Measurements from ENCODE around the gene SLC12A2. TPM values are rescaled to one million over a fixed set of nuclear protein-coding genes. Genes with fewer than 3 reads are reported as not detected.

SLC12A2 gene
- total and polyA plus RNA-seq, 2 donors from 2014 or later, result 3.8 to 21.0 TPM

GRCh38 chr5:128097224-128097623, 13.7 kb downstream of the SLC12A2 start:
- Histone ChIP-seq H3K4me3 (ENCODE audit: low read length in 3 of 3) (no peak overlapping the region), H3K9ac (ENCODE audit: low read length in 3 of 3) (no peak overlapping the region), H3K36me3 (ENCODE audit: control insufficient read depth in 2 of 3, insufficient read depth in 3 of 3, low read length in 3 of 3) (no peaks in the 10 kb centered on the region), H3K27ac (ENCODE audit: low read depth in 2 of 2, low read length in 2 of 2) (no peak overlapping the region), H3K9me3 (ENCODE audit: control insufficient read depth in 2 of 3, insufficient read depth in 1 of 3, low read length in 3 of 3) (peaks cover 0 to 10% (median 2%) of the 10 kb centered on the region in 3 donors), H3K4me1 (ENCODE audit: control insufficient read depth in 2 of 3, insufficient read depth in 2 of 3, low read depth in 1 of 3, low read length in 3 of 3) (no peaks in the 10 kb centered on the region), H3K27me3 (ENCODE audit: control insufficient read depth, insufficient read depth, low read length) (no peaks in the 10 kb centered on the region)
- TF ChIP-seq CTCF (IDR thresholded peaks at IDR 0.05; ENCODE audit: borderline replicate concordance, extremely low read depth, insufficient read depth), result no peak
- FAIRE-seq, result peak; percentile 8
- DNase-seq, result no peak
- intact Hi-C loops (cut with DNase I), result no loop called here

- DNase-seq, result no peak
- no peak for FAIRE-seq
Observed at GRCh38 chr5:128097781-128098180, 14.2 kb downstream of the SLC12A2 start.

GRCh38 chr5:128099944-128100343, 16.4 kb downstream of the SLC12A2 start:
- intact Hi-C loops (cut with DNase I), result no loop called here
- TF ChIP-seq CTCF (IDR thresholded peaks at IDR 0.05; ENCODE audit: borderline replicate concordance, extremely low read depth, insufficient read depth), result no peak
- FAIRE-seq, result no peak

More at GRCh38 chr5:128097781-128098180, 14.2 kb downstream of the SLC12A2 start:
- intact Hi-C loops (cut with DNase I), result no loop called here
- no peaks in the 10 kb centered on the region for H3K27me3 ChIP-seq (ENCODE audit: control insufficient read depth, insufficient read depth, low read length)
- H3K4me1 ChIP-seq (ENCODE audit: control insufficient read depth in 2 of 3, insufficient read depth in 2 of 3, low read depth in 1 of 3, low read length in 3 of 3), result no peaks in the 10 kb centered on the region
- no peak overlapping the region for H3K4me3 ChIP-seq (ENCODE audit: low read length in 3 of 3)
- TF ChIP-seq CTCF (IDR thresholded peaks at IDR 0.05; ENCODE audit: borderline replicate concordance, extremely low read depth, insufficient read depth), result no peak
- H3K36me3 ChIP-seq (ENCODE audit: control insufficient read depth in 2 of 3, insufficient read depth in 3 of 3, low read length in 3 of 3), result no peaks in the 10 kb centered on the region
- H3K9me3 ChIP-seq (ENCODE audit: control insufficient read depth in 2 of 3, insufficient read depth in 1 of 3, low read length in 3 of 3), result peaks cover 0 to 10% (median 2%) of the 10 kb centered on the region in 3 donors
- no peak overlapping the region for H3K9ac ChIP-seq (ENCODE audit: low read length in 3 of 3)
- no peak overlapping the region for H3K27ac ChIP-seq (ENCODE audit: low read depth in 2 of 2, low read length in 2 of 2)

More at GRCh38 chr5:128099944-128100343, 16.4 kb downstream of the SLC12A2 start:
- no peak for DNase-seq
- no peak overlapping the region for H3K9ac ChIP-seq (ENCODE audit: low read length in 3 of 3)
- H3K9me3 ChIP-seq (ENCODE audit: control insufficient read depth in 2 of 3, insufficient read depth in 1 of 3, low read length in 3 of 3), result peaks cover 0 to 10% (median 2%) of the 10 kb centered on the region in 3 donors
- H3K27ac ChIP-seq (ENCODE audit: low read depth in 2 of 2, low read length in 2 of 2), result no peak overlapping the region
- no peaks in the 10 kb centered on the region for H3K27me3 ChIP-seq (ENCODE audit: control insufficient read depth, insufficient read depth, low read length)
- H3K4me3 ChIP-seq (ENCODE audit: low read length in 3 of 3), result no peak overlapping the region
- H3K36me3 ChIP-seq (ENCODE audit: control insufficient read depth in 2 of 3, insufficient read depth in 3 of 3, low read length in 3 of 3), result no peaks in the 10 kb centered on the region
- H3K4me1 ChIP-seq (ENCODE audit: control insufficient read depth in 2 of 3, insufficient read depth in 2 of 3, low read depth in 1 of 3, low read length in 3 of 3), result no peaks in the 10 kb centered on the region

All from kidney (tissue), 14 donors.